DLD1 (cell line): Measurements from ENCODE around the gene PHACTR3.
"Not testable (repeated sequence)": the region's sequence is repeated elsewhere in the genome, so short reads cannot be mapped to it uniquely, and the experiment has no call there.

Source experiments
- in situ Hi-C: cut with HindIII; loops from 2 replicates; pipeline ENCODE4 v1.10.0; 2017; ENCODE audit warnings: low sequenced_read_pairs

The PHACTR3 gene

DNA sequence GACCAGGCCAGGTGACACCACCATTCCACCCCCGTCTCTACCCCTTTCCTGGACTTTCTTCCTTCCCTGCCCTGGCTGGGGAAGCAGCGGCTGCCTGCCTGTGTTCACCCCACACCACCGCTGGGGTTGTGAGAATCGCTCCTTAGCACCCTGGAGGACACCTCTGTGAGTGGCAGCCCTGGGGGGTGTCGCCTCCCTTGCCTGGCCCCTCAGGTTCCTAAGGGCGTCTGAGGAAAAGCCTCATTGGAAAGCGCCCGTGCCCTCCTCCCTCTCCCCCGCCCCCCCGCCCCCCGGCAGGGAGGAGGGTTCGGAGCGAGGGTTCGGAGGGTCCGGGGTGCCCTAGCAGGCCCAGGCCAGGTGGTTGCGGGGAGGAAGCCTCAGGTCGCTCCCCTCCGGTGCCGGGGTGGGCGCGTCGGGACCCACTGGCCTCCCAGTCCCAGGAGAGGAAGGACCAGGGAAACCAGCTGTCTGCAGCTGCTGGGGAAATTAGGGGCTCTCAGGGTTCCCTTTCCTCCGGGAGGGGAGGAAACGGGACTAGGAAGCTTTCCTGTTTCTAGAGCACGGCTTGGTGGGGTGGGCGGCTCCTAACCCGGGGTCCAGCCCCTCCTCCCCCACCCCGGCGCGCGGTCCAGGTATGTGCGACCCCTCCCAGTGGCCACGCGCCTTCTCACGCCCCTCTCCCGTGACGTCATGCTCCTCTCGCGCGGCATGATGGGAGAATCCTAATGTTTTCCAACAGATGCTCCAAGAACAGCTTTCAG, at the start of gene PHACTR3:
PHACTR3 (plus strand) TSS at position 760 of the 761 bp plus-strand sequence. CDS start 475 bp downstream, outside the sequence.
- in situ Hi-C loops, result no loop called here

DNA sequence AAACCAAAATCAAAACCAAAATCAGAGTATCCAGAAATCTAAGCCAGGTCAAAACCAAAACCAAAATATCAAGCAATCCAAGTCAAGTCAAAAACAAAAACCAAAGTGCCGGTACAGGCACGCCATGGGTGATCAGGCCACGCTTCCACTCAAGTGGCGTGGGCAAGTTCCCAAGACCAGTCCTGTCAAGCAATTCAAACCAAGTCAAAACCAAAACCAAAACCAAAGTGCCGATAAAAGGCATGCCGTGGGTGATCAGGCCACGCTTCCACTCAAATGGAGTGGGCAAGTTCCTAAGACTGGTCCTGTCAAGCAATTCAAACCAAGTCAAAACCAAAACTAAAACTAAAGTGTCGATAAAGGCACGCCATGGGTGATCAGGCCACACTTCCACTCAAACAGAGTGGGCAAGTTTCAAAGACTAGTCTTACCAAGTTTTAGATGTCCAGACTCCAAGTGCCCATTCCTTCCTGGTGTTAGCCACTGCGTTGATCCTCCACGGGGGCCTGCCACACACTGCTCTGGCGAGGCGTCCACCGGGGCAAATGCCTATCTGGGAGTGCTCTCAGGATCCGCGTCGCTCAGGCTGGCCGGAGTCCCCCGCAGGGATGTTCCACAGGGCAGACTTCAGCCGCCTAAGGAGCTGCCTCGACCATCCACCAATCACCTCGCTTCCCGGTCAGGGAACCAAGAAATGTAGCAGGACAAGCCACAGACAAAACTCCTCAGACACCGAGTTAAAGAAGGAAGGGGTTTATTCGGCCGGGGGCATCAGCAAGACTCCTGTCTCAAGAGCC, 46.4 kb upstream of the PHACTR3 start:
- in situ Hi-C loops, result not testable (repeated sequence)

DNA sequence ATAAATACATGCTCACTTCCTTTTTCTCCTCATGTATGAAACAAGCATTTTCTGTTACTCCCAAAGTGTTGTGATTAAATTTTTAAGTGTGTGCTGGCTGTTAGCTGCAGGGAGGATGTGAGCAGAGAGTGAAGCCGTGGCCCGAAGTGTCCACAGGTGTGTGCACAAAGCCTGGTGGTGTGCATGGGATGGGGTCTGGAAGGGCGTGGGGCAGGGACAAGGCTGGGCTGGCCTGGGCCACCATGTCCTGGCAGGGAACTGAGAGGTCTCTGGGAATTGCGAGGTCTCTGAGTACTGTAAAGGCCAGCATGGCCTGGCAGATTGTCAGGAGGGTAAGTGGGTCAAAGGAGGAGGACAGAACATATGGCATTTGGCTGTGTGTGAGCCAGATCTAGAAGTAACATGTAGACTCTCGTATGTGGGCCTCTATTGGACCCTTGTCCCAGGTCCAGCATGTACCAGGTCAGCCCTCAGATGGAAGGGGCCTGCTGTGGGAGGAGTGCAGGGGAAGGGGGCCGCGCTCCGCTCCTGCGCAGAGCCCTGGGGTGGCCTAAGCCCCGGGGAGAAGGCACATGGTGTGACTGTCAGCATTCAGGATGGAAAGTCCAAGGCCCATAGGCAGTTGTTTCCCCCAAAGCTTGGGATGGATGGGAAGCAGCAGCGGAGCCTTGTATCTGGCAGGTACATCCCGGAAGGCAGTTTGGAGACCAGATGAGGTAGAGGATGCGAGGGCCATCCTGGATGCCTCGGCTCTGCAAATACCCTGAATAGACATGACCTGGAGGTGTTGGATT, 45.1 kb upstream of the PHACTR3 start:
- in situ Hi-C loops, result no loop called here

DNA sequence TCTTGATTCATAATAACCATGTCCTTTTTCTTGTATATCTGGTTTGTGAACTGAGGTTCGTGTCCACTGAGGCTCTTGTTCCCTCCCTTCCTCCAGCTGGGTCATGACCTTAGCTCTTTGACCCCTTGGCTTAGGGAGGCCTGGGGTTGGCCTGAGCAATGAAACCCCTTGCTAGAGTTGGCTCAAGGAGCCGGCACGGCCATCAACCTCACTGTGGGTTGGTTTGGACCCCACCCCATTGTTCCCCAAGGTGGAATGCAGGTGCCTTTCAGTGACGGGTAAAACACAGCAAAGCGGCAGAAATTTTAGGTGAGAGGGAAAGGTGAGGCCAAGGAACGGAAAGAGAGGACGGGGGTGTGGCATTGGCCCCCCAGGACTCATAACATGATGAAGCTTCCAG, 44.5 kb upstream of the PHACTR3 start:
- in situ Hi-C loops, result no loop called here

DNA sequence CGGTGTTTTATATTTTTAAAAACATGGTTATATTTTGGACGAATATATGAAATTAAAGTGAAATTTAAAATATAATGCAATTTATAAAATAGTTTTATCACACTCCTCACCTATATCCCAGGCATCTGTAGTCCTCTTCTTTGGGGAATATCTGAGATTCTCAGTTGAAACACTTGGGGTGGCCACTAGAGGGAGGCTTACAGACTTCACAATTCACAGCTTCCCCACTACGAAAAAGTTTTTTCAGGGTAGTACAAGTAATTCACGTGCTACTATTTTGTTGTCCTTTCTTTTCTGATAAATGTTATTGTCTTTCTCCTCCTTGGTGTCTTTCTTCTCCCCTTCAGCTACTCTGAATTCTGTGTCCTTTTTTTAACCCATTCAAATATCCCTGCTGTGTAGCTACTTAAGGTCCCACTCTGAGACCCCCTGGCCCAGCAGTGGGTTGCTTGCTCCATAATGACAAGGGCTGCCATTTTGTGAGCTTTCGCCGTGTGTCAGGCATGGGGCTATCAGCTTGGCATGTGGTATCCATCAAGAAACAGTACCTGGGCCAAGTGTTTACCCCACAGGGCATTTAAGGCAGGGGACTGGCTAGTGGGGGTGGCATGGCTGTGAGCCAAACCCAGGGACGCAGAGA, 43.6 kb upstream of the PHACTR3 start:
- in situ Hi-C loops, result no loop called here

DNA sequence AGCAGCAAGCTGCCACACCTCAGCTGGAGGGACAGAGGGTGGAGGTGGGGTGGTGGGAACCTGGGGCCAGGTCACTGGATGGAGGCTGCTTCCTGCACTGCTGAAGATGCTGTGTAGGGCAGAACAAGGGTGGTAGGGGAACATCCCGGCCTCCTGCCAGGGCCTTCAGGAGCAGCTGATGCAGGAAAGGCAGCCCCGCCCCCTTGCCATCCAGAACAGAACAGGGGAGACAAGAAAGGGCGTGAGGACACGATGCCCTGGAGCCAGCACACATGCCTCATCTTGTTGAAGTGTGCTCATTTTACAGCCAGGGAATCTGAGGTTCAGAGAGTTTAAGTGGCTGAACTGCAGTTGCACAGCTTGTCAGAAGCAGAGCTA, 43.1 kb upstream of the PHACTR3 start:
- in situ Hi-C loops, result no loop called here

DNA sequence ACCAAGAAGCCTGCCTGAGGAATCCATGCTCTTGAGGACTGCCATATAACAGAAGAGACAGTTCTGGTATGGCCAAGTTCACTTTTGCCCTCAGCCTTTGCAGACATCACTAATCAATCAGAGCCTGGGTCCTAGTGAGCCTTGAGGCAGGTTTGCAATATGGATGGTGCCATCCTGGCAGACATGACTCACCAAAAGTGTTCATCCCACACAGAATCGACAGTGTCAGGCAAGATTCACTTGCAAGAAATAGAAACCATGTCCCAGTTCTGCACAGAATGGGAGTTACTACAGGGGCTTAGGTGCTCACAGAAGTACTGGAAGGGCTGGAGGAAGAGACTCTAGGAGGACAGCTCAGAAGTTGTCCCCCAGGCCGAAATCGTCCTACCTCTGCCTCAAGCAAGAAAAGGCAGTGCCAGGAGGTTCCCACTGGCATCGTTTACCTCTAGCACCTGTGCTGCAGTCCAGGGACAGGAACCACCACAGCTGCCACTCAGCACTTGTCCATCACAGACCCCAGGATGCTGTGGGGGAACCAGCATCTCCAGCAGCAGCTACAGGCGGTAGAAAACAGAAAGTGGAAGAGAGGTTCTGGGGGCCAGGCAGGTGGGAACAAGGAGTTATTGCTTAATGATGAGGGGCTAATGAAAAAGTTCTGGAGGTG, 42.6 kb upstream of the PHACTR3 start:
- in situ Hi-C loops, result no loop called here

DNA sequence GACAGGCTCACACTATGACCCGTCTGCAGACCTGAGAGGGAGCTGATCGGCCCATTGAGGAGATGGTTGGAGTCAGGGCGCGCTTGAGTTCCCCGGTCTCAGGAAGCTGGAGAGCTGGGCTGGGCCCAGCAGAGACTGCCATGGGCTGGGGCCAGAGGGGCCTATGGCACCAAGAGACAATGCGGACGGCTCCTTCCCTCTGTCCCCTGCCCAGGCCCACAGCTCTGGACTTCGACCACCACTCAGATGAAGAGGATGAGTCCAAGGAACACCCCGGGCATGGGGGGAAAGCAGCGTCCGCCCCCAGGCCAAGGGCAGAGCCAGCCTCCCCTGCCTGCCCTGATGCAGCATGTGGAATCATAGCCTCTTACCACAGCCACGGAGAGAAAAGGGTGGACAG, 40.2 kb upstream of the PHACTR3 start:
- in situ Hi-C loops, result no loop called here

DNA sequence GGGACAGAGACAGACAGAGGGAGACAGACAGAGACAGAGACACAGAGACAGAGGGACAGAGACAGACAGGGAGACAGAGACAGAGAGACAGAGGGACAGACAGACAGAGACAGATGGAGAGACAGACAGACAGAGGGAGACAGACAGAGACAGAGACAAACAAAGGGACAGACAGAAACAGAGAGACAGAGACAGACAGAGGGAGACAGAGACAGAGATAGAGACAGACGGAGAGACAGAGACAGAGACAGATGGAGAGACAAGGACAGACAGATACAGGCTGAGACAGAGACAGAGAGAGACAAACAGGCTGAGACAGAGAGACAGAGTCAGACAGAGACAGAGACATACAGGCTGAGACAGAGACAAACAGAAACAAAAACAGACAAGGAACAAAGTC, 39.4 kb upstream of the PHACTR3 start:
- in situ Hi-C loops, result no loop called here

DNA sequence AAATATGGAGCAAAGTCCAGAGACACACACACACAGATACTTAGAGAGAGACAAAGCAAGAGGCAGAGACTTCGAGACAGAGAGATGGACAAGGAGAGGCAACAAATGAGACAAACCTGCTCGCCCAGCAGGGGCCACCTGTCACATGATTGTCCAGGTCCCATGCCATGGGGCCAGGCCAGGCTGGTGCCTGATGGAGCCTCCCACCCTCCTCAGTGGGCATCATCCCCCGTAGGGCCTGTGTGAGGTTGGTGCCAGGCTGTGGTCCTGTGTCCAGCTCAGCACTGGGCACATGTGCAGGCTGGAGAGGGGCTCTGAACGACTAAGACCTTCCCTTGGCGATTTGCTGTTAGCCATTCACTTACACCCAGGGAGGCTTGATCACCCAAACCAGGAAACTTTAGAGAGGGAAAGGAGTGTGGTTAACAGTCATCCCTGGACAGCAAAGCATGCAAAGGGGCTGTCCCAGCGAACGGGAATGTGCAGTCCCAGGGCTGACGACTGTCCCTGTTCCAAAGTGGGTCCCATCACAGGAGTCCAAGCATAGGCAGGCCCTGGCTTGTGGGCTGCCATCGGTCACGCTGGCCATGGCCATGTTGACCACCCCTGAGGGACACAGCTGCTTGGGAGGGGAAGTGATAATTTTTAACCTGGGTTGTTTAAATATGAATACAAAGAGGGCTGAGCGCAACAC, 38.4 kb upstream of the PHACTR3 start:
- in situ Hi-C loops, result no loop called here

DNA sequence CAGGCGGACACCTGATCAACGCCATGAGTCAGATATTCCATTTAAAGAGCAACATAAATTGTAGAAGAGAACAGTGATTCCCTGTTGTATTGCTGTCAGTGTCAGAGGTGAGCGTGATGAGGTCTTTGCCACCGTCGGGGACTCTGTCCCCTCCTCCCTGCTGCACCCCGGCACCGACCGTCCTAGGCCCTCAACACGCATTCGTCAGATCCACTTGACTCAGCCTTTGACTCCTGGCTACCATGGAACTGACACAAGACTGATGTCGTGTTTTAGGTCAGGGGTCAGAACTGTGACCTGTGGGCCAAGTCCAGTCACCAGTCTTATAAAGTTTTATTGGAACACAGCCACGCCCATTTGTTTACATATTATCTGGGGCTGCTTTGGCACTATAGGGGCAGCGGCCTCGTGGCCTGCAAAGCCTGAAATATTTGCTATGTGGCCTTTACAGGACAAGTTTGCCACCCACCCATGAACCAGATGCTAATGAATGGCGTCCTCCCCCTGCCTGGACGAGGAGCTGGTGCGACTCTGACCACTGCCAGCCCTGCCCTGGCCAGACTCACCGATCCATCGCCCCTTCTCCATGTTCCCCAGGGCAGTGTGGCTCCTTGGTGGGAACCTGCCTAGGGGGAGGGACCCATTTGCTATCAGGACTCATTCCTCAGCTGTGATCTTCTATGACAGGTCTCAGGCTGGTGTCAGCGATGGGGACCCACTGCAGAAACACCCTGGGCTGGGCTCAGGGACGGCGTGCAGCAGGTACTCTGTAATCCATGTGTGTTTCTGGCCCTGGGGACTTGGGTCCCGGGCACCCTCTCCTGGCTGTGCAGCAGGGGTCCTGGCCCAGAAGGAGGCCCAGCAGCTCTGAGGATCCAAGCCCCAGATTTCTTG, 37.5 kb upstream of the PHACTR3 start:
- in situ Hi-C loops, result no loop called here

DNA sequence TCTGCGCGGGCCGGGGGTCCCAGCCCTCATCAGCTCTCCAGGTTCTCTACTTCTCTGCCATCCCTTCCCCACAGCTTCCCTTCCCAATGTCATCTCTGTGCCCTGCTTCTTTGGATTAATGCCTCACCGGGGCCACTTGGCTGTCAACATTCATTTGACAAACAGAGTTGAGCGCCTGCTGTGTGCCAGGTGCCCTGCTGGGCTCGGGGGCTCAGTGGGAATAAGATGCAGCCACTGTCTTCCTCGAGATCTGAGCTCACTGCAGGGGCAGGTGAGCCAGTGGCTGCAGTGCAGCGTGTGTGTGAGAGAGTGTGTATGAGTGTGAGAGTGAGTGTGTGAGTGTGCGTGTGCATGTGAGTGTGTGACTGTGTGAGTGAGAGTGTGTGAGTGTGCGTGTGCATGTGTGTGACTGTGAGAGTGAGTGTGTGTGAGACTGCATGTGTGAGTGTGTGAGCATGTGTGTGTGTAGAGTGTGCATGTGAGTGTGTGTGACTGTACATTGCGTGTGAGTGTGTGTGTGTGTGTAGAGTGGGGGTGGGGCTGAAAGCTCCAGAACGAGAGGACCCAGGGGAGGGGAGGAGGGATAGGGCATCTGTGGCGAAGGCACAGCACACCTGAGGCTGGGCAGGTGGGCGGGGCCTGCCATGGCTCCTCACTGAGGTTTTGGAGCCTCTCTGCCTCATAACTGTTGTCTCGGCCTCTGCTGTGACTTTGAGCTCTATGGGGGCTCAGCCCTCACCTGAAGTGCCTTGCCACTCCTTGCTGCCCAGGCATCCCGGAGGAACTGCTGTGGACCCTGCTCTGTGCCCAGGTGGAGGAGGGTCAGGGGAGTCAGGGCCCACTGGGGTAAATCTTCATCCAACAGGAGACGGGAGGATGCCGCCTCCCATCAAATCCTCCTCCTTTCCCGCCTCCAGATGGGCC, 36.5 kb upstream of the PHACTR3 start:
- in situ Hi-C loops, result no loop called here

DNA sequence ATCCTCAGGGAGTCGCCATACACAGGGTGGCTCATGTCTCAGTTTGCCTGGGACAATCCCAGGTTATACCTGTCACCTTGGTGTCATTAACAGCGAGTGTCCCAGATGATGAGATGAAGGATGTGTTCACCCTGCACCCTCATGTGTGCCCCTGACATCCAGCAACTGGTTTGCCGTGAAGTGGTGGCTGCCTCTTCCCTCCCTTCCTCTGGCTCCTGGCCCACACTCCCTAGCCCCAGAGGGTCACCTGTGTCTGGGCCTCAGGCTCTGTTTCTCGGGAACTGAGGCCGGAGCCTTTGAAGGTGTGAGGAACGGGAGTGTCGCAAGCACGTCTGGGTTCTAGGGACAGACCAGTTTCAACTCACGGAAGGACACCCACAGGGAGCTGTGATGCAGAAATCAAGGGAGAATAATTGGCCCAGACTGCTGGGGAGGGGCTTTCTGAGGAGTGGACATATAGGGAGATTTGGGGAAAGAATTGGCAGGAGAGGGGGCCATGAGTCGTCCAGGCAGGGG, 35.8 kb upstream of the PHACTR3 start:
- in situ Hi-C loops, result no loop called here

DNA sequence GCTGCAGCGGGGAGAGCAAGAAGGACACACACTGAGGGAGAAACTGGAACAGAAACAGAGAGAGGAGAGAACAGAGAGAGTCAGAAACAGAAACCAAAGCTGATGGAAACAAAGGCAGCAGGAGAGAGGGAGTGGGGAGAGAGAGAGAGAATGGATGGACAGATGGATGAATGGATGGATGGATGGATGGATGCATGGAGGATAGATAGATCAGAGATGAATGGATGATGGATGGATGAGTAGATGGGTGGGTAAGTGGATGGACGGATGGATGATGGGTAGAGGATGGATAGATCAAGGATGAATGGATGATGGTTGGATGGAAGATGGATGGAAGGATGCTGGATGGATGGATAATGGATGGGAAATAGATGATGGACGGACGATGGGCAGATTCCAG, 35.0 kb upstream of the PHACTR3 start:
- in situ Hi-C loops, result no loop called here

DNA sequence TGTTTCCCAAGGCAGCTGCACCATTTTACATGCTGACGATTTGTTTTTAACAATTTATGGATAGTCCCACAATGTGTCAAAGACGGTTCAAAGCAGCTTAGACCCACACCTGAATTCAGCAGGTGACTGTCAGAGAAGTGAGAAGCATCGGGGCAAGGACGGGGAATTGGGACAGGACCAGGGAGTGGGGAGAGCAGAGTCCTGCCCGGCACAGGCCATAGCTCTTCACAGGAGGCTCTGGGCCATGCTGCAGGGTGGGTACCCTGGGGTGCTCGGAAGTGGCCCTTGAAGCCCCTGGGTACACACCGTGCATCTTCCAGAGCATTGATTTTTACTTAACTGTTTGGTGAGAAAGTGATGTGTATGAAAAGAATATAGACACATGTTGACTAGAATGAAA, 33.2 kb upstream of the PHACTR3 start:
- in situ Hi-C loops, result no loop called here

DNA sequence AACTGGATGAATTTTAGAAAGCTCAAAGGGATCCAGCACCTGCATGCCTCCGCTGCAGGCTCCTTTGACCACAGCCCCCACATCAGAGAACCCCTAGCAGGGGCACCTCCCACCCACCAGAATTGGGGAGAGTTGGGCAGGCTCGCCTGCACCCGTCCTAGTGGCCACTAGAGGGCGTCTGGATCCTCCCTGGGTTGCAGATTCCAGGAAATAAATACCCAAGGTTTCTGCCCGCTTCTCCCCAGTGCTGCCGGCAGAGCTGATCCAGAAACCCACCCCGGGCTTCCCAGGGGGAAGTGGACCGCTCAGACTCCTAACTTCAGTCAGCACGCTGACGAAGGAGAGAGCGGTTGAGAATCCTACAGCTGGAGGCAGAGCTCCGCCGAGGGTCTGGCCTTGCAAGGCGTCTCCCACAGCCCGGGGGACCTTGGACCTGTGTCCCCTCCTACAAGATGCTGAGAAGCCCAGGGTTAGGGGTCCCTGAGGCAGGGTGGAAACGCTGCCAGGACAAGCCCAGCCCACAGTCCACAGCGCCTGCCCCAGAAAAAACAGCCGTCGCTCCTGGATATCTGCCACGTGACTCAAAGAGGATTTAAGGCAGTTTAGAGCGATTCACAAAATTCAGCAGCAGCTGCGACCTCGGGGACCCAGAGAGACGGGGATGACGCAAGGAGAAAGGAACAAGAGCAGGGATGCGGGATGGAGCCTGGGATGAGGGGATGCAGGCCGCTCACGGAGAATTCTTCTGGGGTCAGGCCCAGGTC, 32.6 kb upstream of the PHACTR3 start:
- in situ Hi-C loops, result no loop called here

DNA sequence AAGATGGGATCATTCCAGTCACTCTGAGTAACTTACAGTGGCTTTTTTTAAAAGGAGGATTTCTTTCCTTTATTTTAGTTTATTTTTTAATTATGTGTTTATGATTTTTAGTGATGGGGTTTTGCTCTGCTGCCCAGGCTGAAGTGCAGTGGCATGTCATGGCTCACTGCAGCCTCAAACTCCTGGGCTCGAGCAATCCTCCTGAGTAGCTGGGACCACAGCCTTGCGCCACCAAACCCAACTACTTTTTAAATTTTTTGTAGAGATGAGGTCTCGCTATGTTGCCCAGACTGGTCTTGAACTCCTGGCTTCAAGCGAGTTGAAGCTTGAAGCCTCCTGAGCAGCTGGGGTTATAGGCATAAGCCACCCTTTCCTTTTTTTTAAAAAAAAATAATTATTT, 31.8 kb upstream of the PHACTR3 start:
- in situ Hi-C loops, result no loop called here
